Muscle of arm (tissue), 12 donors: Measurements from ENCODE around the gene USP13. TPM values are rescaled to one million over a fixed set of nuclear protein-coding genes. Genes with fewer than 3 reads are reported as not detected.
"Not testable (repeated sequence)": the region's sequence is repeated elsewhere in the genome, so short reads cannot be mapped to it uniquely, and the experiment has no call there.

Experiments
- DNase-seq: peaks from one replicate; pipeline ENCODE4 v3.0.0-alpha.2; 2013
- polyA plus RNA-seq, 12 donors: library from polyadenylated mRNA; unstranded; fragments of 120-200 nt; gene quantifications; one replicate each; pipeline ENCODE4 v1.2.1, GENCODE V29; 2013; ENCODE audit not compliant: insufficient read length in 12 of 12

The USP13 gene
- polyA plus RNA-seq, 12 donors, result 22.9 to 59.8 (median 49.1) TPM; not detected in 1

GRCh38 chr3:179651687-179652446 lies 973 bp upstream of the USP13 start:
- DNase-seq, result peak; percentile 10

- DNase-seq, result peak; percentile 75
Observed at GRCh38 chr3:179653096-179653797, 407 bp downstream of the USP13 start.

GRCh38 chr3:179655236-179655635 lies 2.4 kb downstream of the USP13 start:
- no peak for DNase-seq

GRCh38 chr3:179658606-179659005 lies 5.8 kb downstream of the USP13 start:
- DNase-seq, result no peak

GRCh38 chr3:179660872-179661271 lies 8.0 kb downstream of the USP13 start:
- DNase-seq, result no peak

GRCh38 chr3:179661777-179662176 lies 8.9 kb downstream of the USP13 start:
- no peak for DNase-seq

GRCh38 chr3:179663093-179663492 lies 10.3 kb downstream of the USP13 start:
- DNase-seq, result no peak

GRCh38 chr3:179666030-179666429 lies 13.2 kb downstream of the USP13 start:
- DNase-seq, result no peak

- DNase-seq, result no peak
Observed at GRCh38 chr3:179666436-179667035, 13.7 kb downstream of the USP13 start.

GRCh38 chr3:179668429-179668828 lies 15.6 kb downstream of the USP13 start:
- no peak for DNase-seq

GRCh38 chr3:179670311-179670710 lies 17.5 kb downstream of the USP13 start:
- DNase-seq, result no peak

- no peak for DNase-seq
Observed at GRCh38 chr3:179671309-179671708, 18.5 kb downstream of the USP13 start.

- DNase-seq, result no peak
Observed at GRCh38 chr3:179671747-179672242, 19.0 kb downstream of the USP13 start.

- no peak for DNase-seq
Observed at GRCh38 chr3:179672918-179673317, 20.1 kb downstream of the USP13 start.

- no peak for DNase-seq
Observed at GRCh38 chr3:179673523-179673922, 20.7 kb downstream of the USP13 start.

- DNase-seq, result no peak
Observed at GRCh38 chr3:179676081-179676480, 23.2 kb downstream of the USP13 start.

- DNase-seq, result no peak
Observed at GRCh38 chr3:179677884-179678283, 25.0 kb downstream of the USP13 start.

- no peak for DNase-seq
Observed at GRCh38 chr3:179681492-179682263, 28.8 kb downstream of the USP13 start.

- peak; percentile 19 for DNase-seq
Observed at GRCh38 chr3:179682426-179683080, 29.7 kb downstream of the USP13 start.

GRCh38 chr3:179683286-179683685 lies 30.4 kb downstream of the USP13 start:
- DNase-seq, result not testable (repeated sequence)

- no peak for DNase-seq
Observed at GRCh38 chr3:179687967-179688535, 35.2 kb downstream of the USP13 start.
